HEK293 (cell line): Measurements from ENCODE around the gene PMEL.

ENCODE experiments used
- HOXC10 ChIP-seq: sonication (generic); formaldehyde crosslinking; IDR thresholded peaks from 2 replicates; pipeline ENCODE4 v1.8.1; 2023; ENCODE audit warnings: mild to moderate bottlenecking, missing genetic modification reagents
- KLF8 ChIP-seq: fragments of 450-650 bp; formaldehyde crosslinking; IDR thresholded peaks from 2 replicates; pipeline ENCODE4 v1.5.1; 2016; ENCODE audit warnings: missing biosample characterization, missing genetic modification characterization
- PATZ1 ChIP-seq: fragments of 450-650 bp; formaldehyde crosslinking; IDR thresholded peaks from 2 replicates; pipeline ENCODE4 v1.5.1; 2016; ENCODE audit warnings: missing biosample characterization, missing genetic modification characterization
- ZBTB20 ChIP-seq: fragments of 450-650 bp; formaldehyde crosslinking; IDR thresholded peaks from 2 replicates; pipeline ENCODE4 v1.5.1; 2016; ENCODE audit warnings: missing biosample characterization, missing genetic modification characterization
- ZBTB26 ChIP-seq: fragments of 450-650 bp; formaldehyde crosslinking; optimal IDR thresholded peaks from 2 replicates; pipeline ENCODE3; 2016; ENCODE audit warnings: missing biosample characterization, mild to moderate bottlenecking, missing genetic modification characterization
- ZBTB44 ChIP-seq: fragments of 450-650 bp; IDR thresholded peaks from 2 replicates; pipeline ENCODE4 v1.5.1; 2018; ENCODE audit warnings: missing biosample characterization, mild to moderate bottlenecking, missing genetic modification characterization
- ZNF138 ChIP-seq: fragments of 450-650 bp; formaldehyde crosslinking; IDR thresholded peaks from 2 replicates; pipeline ENCODE4 v1.5.1; 2016; ENCODE audit warnings: missing biosample characterization, missing genetic modification characterization, borderline replicate concordance
- ZNF248 ChIP-seq: fragments of 450-650 bp; formaldehyde crosslinking; IDR thresholded peaks from 2 replicates; pipeline ENCODE4 v1.5.1; 2017; ENCODE audit warnings: missing biosample characterization, missing genetic modification characterization
- ZNF26 ChIP-seq: fragments of 450-650 bp; formaldehyde crosslinking; IDR thresholded peaks from 2 replicates; pipeline ENCODE4 v1.5.1; 2016; ENCODE audit warnings: missing biosample characterization, missing genetic modification characterization
- ZNF280C ChIP-seq: fragments of 450-650 bp; formaldehyde crosslinking; IDR thresholded peaks from 2 replicates; pipeline ENCODE4 v1.5.1; 2016; ENCODE audit warnings: missing biosample characterization, missing genetic modification characterization
- ZNF280D ChIP-seq: fragments of 450-650 bp; formaldehyde crosslinking; IDR thresholded peaks from 2 replicates; pipeline ENCODE4 v1.5.1; 2016; ENCODE audit warnings: missing biosample characterization, missing genetic modification characterization
- ZNF311 ChIP-seq: fragments of 450-650 bp; formaldehyde crosslinking; IDR thresholded peaks from 2 replicates; pipeline ENCODE4 v1.5.1; 2017; ENCODE audit warnings: missing biosample characterization, missing genetic modification characterization, borderline replicate concordance
- ZNF335 ChIP-seq: fragments of 450-650 bp; formaldehyde crosslinking; conservative IDR thresholded peaks from 2 replicates; pipeline ENCODE4 v1.5.1; 2016; ENCODE audit warnings: missing biosample characterization, missing genetic modification characterization
- ZNF518A ChIP-seq: fragments of 450-650 bp; formaldehyde crosslinking; conservative IDR thresholded peaks from 2 replicates; pipeline ENCODE4 v1.5.1; 2016; ENCODE audit warnings: low read depth, missing biosample characterization, missing genetic modification characterization
- ZNF561 ChIP-seq: fragments of 450-650 bp; IDR thresholded peaks from 2 replicates; pipeline ENCODE4 v1.5.1; 2018; ENCODE audit warnings: missing biosample characterization, missing genetic modification characterization, borderline replicate concordance
- ZNF624 ChIP-seq: fragments of 450-650 bp; formaldehyde crosslinking; IDR thresholded peaks from 2 replicates; pipeline ENCODE4 v1.5.1; 2017; ENCODE audit warnings: missing biosample characterization, missing genetic modification characterization
- ZNF654 ChIP-seq: fragments of 450-650 bp; formaldehyde crosslinking; IDR thresholded peaks from 2 replicates; pipeline ENCODE4 v1.5.1; 2016; ENCODE audit warnings: low read depth, missing biosample characterization, missing genetic modification characterization
- ZNF658 ChIP-seq: fragments of 450-650 bp; formaldehyde crosslinking; IDR thresholded peaks from 2 replicates; pipeline ENCODE4; 2016; ENCODE audit warnings: missing biosample characterization, missing genetic modification characterization
- ZNF785 ChIP-seq: fragments of 450-650 bp; formaldehyde crosslinking; IDR thresholded peaks from 2 replicates; pipeline ENCODE4 v1.5.1; 2016; ENCODE audit warnings: missing biosample characterization, missing genetic modification characterization
- TF ChIP-seq, protein P1 (sequence below): sonication (generic); formaldehyde crosslinking; IDR thresholded peaks from 2 replicates; pipeline ENCODE4 v1.8.1; 2022; ENCODE audit warnings: mild to moderate bottlenecking, moderate library complexity, missing genetic modification reagents

PMEL gene

GRCh38 chr12:55972911-55973598 lies 7.2 kb upstream of the PMEL start (continued):
- TF ChIP-seq ZNF658 (tag by site-specific recombination) (no peak), ZNF248 (no peak), ZNF624 (tag by site-specific recombination) (no peak), ZBTB44 (tag by site-specific recombination) (no peak), ZNF280D (tag by site-specific recombination) (no peak), HOXC10 (no peak), ZNF138 (tag by site-specific recombination) (no peak), PATZ1 (peak; percentile 64), KLF8 (peak; percentile 23; the same call in 1 of the 2 replicates), ZNF26 (tag by site-specific recombination) (no peak), ZNF335 (tag by site-specific recombination) (peak; percentile 95), ZNF280C (tag by site-specific recombination) (no peak), ZNF311 (no peak), ZNF518A (no peak), ZBTB20 (tag by site-specific recombination) (peak; percentile 97), ZBTB26 (tag by site-specific recombination) (no peak), ZNF785 (tag by site-specific recombination) (no peak), ZNF654 (no peak), ZNF561 (tag by site-specific recombination) (0 out of 2 replicates have a peak, but pooled peaks have one; percentile 32)
- TF ChIP-seq, protein P1, sequence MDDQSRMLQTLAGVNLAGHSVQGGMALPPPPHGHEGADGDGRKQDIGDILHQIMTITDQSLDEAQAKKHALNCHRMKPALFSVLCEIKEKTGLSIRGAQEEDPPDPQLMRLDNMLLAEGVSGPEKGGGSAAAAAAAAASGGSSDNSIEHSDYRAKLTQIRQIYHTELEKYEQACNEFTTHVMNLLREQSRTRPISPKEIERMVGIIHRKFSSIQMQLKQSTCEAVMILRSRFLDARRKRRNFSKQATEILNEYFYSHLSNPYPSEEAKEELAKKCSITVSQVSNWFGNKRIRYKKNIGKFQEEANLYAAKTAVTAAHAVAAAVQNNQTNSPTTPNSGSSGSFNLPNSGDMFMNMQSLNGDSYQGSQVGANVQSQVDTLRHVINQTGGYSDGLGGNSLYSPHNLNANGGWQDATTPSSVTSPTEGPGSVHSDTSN (CRISPR knock-in tag), result no peak
